Gastrocnemius medialis (tissue), 4 donors: ENCODE measurements around the gene IKBKG. TPM values are rescaled to one million over a fixed set of nuclear protein-coding genes. Genes with fewer than 3 reads are reported as not detected.

Experiments used
- ATAC-seq, 2 donors: fragments of 150-250 bp; one replicate each; pipeline ENCODE4 v1.9.1; 2016
- DNase-seq, 2 donors: peaks; one replicate each; pipeline ENCODE4 v3.0.0-alpha.2; 2019
- H3K27ac ChIP-seq, 4 donors: fragments of 200-600 bp; sonication (generic); 1 replicate in 1 of 4; 2 replicates in 3 of 4; pipeline ENCODE4 v1.5.1; 2016 to 2018; ENCODE audit warnings: mild to moderate bottlenecking in 2 of 4, moderate library complexity in 1 of 4
- H3K27me3 ChIP-seq, 3 donors: fragments of 200-600 bp; sonication (generic) in 2 of 3; 1 replicate in 1 of 3; 2 replicates in 2 of 3; pipeline versions ENCODE4 v1.5.1 to v1.6.0; 2016 to 2019; ENCODE audit warnings: mild to moderate bottlenecking in 1 of 3, moderate library complexity in 1 of 3
- H3K36me3 ChIP-seq, 2 donors: fragments of 200-600 bp; sonication (generic) in 1 of 2; one replicate each; pipeline ENCODE4 v1.5.1; 2017 to 2018
- H3K4me1 ChIP-seq, 2 donors: fragments of 200-600 bp; sonication (generic) in 1 of 2; one replicate each; pipeline ENCODE4 v1.5.1; 2016 to 2017; ENCODE audit warnings: mild to moderate bottlenecking in 2 of 2
- H3K4me3 ChIP-seq, 4 donors: fragments of 200-600 bp; sonication (generic) in 3 of 4; 1 replicate in 1 of 4; 2 replicates in 3 of 4; pipeline ENCODE4 v1.5.1; 2016 to 2019; ENCODE audit warnings: mild to moderate bottlenecking in 2 of 4
- H3K9me3 ChIP-seq, 3 donors: fragments of 200-600 bp; sonication (generic) in 2 of 3; 1 replicate in 1 of 3; 2 replicates in 2 of 3; pipeline ENCODE4 v1.5.1; 2016 to 2019
- CTCF ChIP-seq, 5 experiments: fragments of 450-650 bp in 3 of 5; fragments of 200-600 bp in 2 of 5; sonication (generic) in 2 of 5; IDR thresholded peaks in 4 of 5; conservative IDR thresholded peaks in 1 of 5; 1 replicate in 4 of 5; 2 replicates in 1 of 5; pipeline ENCODE4 v1.5.1; 2016 to 2019; ENCODE audit warnings: antibody characterized with exemption in 5 of 5, mild to moderate bottlenecking in 3 of 5, moderate library complexity in 3 of 5
- POLR2A ChIP-seq, 2 donors: fragments of 450-650 bp; IDR thresholded peaks; one replicate each; pipeline ENCODE4 v1.6.1; 2017; ENCODE audit warnings: antibody characterized with exemption in 2 of 2, mild to moderate bottlenecking in 2 of 2, moderate library complexity in 2 of 2
- in situ Hi-C, 4 donors: fragments of 200-750 bp; cut with MboI; loops; one replicate each; pipeline versions ENCODE4 v1.15.0 to v1.8.0; 2017; ENCODE audit warnings: low sequenced_read_pairs in 4 of 4
- intact Hi-C: fragments of 100-400 bp; cut with DNase I; formaldehyde crosslinking; loops from one replicate; pipeline ENCODE4 v1.15.1; 2023; ENCODE audit warnings: low total_unique reads
- total RNA-seq, 4 donors: library from RNA; depleted of rRNA; stranded (reverse); fragments of >200 nt; gene quantifications; one replicate each; pipeline versions ENCODE4 v1.1.0 to v1.2.3, GENCODE V29; 2016

Gene IKBKG
- total RNA-seq, 4 donors from 2014 or later, result 8.8 to 17.5 (median 11.6) TPM

DNA sequence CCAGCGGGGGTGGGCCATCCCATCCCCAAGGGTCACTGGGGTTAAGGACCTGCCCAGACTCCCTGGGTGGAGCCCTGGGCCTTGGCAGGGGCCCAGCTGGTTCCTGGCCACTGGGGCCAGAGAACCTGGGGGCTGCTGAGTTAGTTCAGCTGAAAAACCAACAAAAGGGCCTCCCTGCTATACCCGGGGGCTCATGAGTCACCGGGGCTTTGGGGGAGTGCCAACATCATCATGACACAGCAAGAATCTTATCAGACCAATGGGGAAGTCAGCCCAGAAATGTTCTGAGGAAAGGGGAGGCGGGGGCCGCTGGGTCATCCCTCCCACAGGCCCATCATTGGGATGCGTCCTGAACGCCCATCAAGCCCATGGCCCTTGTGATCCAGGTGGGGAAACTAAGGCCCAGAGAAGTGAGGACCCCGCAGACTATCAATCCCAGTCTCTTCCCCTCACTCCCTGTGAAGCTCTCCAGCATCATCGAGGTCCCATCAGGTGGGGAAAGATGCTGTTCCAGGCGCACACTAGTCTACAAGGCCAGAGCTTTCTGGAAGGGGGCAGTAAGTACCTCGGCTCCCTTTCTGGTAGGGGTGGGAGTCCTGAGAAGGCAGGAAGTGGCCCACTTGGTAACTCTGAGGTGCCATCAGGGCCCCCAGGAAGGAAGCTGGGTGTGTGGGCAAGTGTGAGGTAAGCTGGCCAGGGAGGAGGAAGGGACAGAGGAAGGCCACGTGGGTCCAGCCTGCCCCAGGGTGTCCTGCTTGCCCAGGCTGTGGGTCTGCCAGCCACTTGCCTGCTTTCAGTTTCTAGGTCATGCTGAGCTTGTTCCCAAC is 5.3 kb upstream of the IKBKG start:
- in situ Hi-C loops, result loop anchor here in 2 of 4 donors (25.0 kb wide), 2 partner anchors 130 to 580 kb away; partner anchors contain the start of genes DNASE1L1 (in 2 of the 2), TAFAZZIN (in 2 of the 2), HCFC1 (in 1 of the 2) and TMEM187 (in 1 of the 2)
- no peaks in the 10 kb centered on the region for H3K36me3 ChIP-seq
- peak overlapping the region; percentile 68 to 84 (median 74) for H3K27ac ChIP-seq
- peak; percentile 26 to 64 for DNase-seq
- TF ChIP-seq POLR2A (IDR thresholded peaks at IDR 0.05), result no peak
- TF ChIP-seq CTCF (IDR thresholded peaks at IDR 0.05 in 4 of 5, conservative IDR thresholded peaks at IDR 0.05 in 1 of 5), result no peak
- peaks cover 11 to 18% of the 10 kb centered on the region in 2 donors for H3K4me1 ChIP-seq
- no peaks in the 10 kb centered on the region for H3K27me3 ChIP-seq
- intact Hi-C loops, result loop anchor here (10.0 kb wide), 3 partner anchors 167 to 947 kb away; partner anchors contain the start of genes CCNQ, DKC1, EMD and FLNA
- H3K9me3 ChIP-seq, result no peaks in the 10 kb centered on the region
- peak overlapping the region in 1 of 4 donors; percentile 12 for H3K4me3 ChIP-seq
- peak in 1 of 2 donors; percentile 22 for ATAC-seq

GRCh38 chrX:154542723-154543424 is 4.5 kb upstream of the IKBKG start:
- peak overlapping the region in 1 of 4 donors; percentile 12 for H3K4me3 ChIP-seq
- no peaks in the 10 kb centered on the region for H3K9me3 ChIP-seq
- intact Hi-C loops (loop anchor here (10.0 kb wide), 3 partner anchors 168 to 948 kb away; partner anchors contain the start of genes CCNQ, DKC1, EMD and FLNA), in situ Hi-C loops (loop anchor here in 2 of 4 donors (25.0 kb wide), 2 partner anchors 131 to 581 kb away; partner anchors contain the start of genes DNASE1L1 (in 2 of the 2), TAFAZZIN (in 2 of the 2), HCFC1 (in 1 of the 2) and TMEM187 (in 1 of the 2))
- peak overlapping the region; percentile 68 to 84 (median 74) for H3K27ac ChIP-seq
- peaks cover 11 to 18% of the 10 kb centered on the region in 2 donors for H3K4me1 ChIP-seq
- peak in 1 of 2 donors; percentile 7 for ATAC-seq
- no peak for TF ChIP-seq CTCF (IDR thresholded peaks at IDR 0.05 in 4 of 5, conservative IDR thresholded peaks at IDR 0.05 in 1 of 5)
- TF ChIP-seq POLR2A (IDR thresholded peaks at IDR 0.05), result no peak
- H3K27me3 ChIP-seq, result no peaks in the 10 kb centered on the region
- peak in 1 of 2 donors; percentile 40 for DNase-seq
- H3K36me3 ChIP-seq, result no peaks in the 10 kb centered on the region

DNA sequence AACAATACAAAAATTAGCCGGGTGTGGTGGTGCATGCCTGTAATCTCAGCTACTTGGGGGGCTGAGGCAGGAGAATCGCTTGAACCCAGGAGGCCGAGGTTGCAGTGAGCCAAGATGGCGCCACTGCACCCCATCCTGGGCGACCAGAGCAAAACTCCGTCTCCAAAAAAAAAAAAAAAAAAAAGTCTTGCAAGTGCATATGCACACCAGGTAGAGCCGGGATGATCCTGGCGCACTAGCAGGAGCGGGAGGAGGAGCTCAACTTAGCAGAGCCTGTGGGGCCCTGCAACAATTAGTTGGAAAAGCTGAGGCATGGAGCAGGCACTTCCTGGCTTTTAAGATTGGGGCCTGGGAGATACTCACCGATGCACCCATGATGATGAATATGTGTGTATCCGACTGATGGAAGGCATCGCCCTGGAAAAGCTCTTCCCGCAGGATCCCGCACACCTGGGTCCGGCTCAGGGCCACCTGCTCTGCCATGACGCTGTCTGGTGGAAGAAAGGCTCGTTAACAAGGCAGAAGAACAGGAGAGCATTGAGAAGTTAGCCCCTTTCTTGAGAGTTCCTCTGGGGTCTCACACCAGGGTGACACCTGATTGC is 1.6 kb upstream of the IKBKG start:
- H3K9me3 ChIP-seq, result no peaks in the 10 kb centered on the region
- H3K4me1 ChIP-seq, result peaks cover 11 to 32% of the 10 kb centered on the region in 2 donors
- TF ChIP-seq POLR2A (IDR thresholded peaks at IDR 0.05) (no peak), CTCF (IDR thresholded peaks at IDR 0.05 in 4 of 5, conservative IDR thresholded peaks at IDR 0.05 in 1 of 5) (no peak)
- no peaks in the 10 kb centered on the region for H3K36me3 ChIP-seq
- peak overlapping the region in 1 of 4 donors; percentile 96 for H3K27ac ChIP-seq
- peak overlapping the region in 3 of 4 donors; percentile 65 to 77 (median 73) for H3K4me3 ChIP-seq
- ATAC-seq (no peak), DNase-seq (no peak)
- intact Hi-C loops, result loop anchor here (10.0 kb wide), 3 partner anchors 171 to 951 kb away; partner anchors contain the start of genes CCNQ, DKC1, EMD and FLNA
- no peaks in the 10 kb centered on the region for H3K27me3 ChIP-seq
- in situ Hi-C loops, result loop anchor here in 2 of 4 donors (25.0 kb wide), 2 partner anchors 133 to 583 kb away; partner anchors contain the start of genes DNASE1L1 (in 2 of the 2), TAFAZZIN (in 2 of the 2), HCFC1 (in 1 of the 2) and TMEM187 (in 1 of the 2)
